Measurements from ENCODE around the gene ZSWIM1. TPM values are rescaled to one million over a fixed set of nuclear protein-coding genes. Genes with fewer than 3 reads are reported as not detected.

ZSWIM1 gene
- total RNA-seq, 5 donors from 2014 or later (not counting 1 experiment from before 2014, with no cell fraction given), result 8.3 to 17.2 (median 14.6) TPM

GRCh38 chr20:45913116-45913515 lies 32.1 kb downstream of the ZSWIM1 start:
- DNase-seq (no peak), ATAC-seq (replicated peaks in 1 of 4) (no peak)
- ChIA-PET CTCF (no interaction called here), POLR2A (no interaction called here)
- H3K36me3 Mint-ChIP-seq, result no peaks in the 10 kb centered on the region
- Histone ChIP-seq H3K4me1 (ENCODE audit: control insufficient read depth in 1 of 2, extremely low read depth in 1 of 2, insufficient read depth in 2 of 2, low read length in 2 of 2) (peaks cover 4 to 21% of the 10 kb centered on the region in 2 experiments), H3K27ac (ENCODE audit: low read length) (no peak overlapping the region), H3K27me3 (replicated peaks in 1 of 2; ENCODE audit: control insufficient read depth in 2 of 2, extremely low read depth in 1 of 2, insufficient read depth in 2 of 2, low read length in 1 of 2) (peaks cover 0 to 57% of the 10 kb centered on the region in 2 experiments), H3K36me3 (ENCODE audit: control insufficient read depth in 2 of 2, extremely low read depth in 1 of 2, insufficient read depth in 1 of 2, low read length in 1 of 2) (no peaks in the 10 kb centered on the region), H3K9me3 (no peaks in the 10 kb centered on the region), H3K4me3 (ENCODE audit: control insufficient read depth in 1 of 2, extremely low read depth in 1 of 2, low read length in 1 of 2) (no peak overlapping the region)
- no peak overlapping the region for H3K4me3 Mint-ChIP-seq
- H3K9me3 Mint-ChIP-seq, result no peaks in the 10 kb centered on the region
- H3K27ac Mint-ChIP-seq, result no peak overlapping the region
- peaks cover 18 to 26% of the 10 kb centered on the region in 2 donors for H3K27me3 Mint-ChIP-seq
- no CpG with 5 or more reads among the region's 5 CpGs for WGBS (ENCODE audit: insufficient coverage)
- peaks cover 9 to 21% (median 18%) of the 10 kb centered on the region in 3 donors for H3K4me1 Mint-ChIP-seq

- Histone ChIP-seq H3K4me1 (ENCODE audit: control insufficient read depth in 1 of 2, extremely low read depth in 1 of 2, insufficient read depth in 2 of 2, low read length in 2 of 2) (no peaks in the 10 kb centered on the region), H3K4me3 (ENCODE audit: control insufficient read depth in 1 of 2, extremely low read depth in 1 of 2, low read length in 1 of 2) (no peak overlapping the region), H3K27me3 (replicated peaks in 1 of 2; ENCODE audit: control insufficient read depth in 2 of 2, extremely low read depth in 1 of 2, insufficient read depth in 2 of 2, low read length in 1 of 2) (peaks cover 0 to 66% of the 10 kb centered on the region in 2 experiments), H3K36me3 (ENCODE audit: control insufficient read depth in 2 of 2, extremely low read depth in 1 of 2, insufficient read depth in 1 of 2, low read length in 1 of 2) (no peaks in the 10 kb centered on the region), H3K27ac (ENCODE audit: low read length) (no peak overlapping the region), H3K9me3 (no peaks in the 10 kb centered on the region)
- no peak overlapping the region for H3K27ac Mint-ChIP-seq
- ATAC-seq (replicated peaks in 1 of 4) (no peak), DNase-seq (no peak)
- no peaks in the 10 kb centered on the region for H3K9me3 Mint-ChIP-seq
- H3K4me3 Mint-ChIP-seq, result no peak overlapping the region
- CTCF ChIA-PET, result no interaction called here
- H3K27me3 Mint-ChIP-seq, result peaks cover 31 to 48% of the 10 kb centered on the region in 2 donors
- WGBS (ENCODE audit: insufficient coverage), result 67% methylated on average over 1 of the region's 5 CpGs
- H3K36me3 Mint-ChIP-seq, result no peaks in the 10 kb centered on the region
- POLR2A ChIA-PET, result no interaction called here
- peaks cover 0 to 1% (median 0%) of the 10 kb centered on the region in 3 donors for H3K4me1 Mint-ChIP-seq
Measured at GRCh38 chr20:45917790-45918141, 36.7 kb downstream of the ZSWIM1 start.

GRCh38 chr20:45918182-45918737 lies 37.2 kb downstream of the ZSWIM1 start:
- Histone ChIP-seq H3K4me1 (ENCODE audit: control insufficient read depth in 1 of 2, extremely low read depth in 1 of 2, insufficient read depth in 2 of 2, low read length in 2 of 2) (no peaks in the 10 kb centered on the region), H3K36me3 (ENCODE audit: control insufficient read depth in 2 of 2, extremely low read depth in 1 of 2, insufficient read depth in 1 of 2, low read length in 1 of 2) (no peaks in the 10 kb centered on the region), H3K27me3 (replicated peaks in 1 of 2; ENCODE audit: control insufficient read depth in 2 of 2, extremely low read depth in 1 of 2, insufficient read depth in 2 of 2, low read length in 1 of 2) (peaks cover 0 to 63% of the 10 kb centered on the region in 2 experiments), H3K9me3 (no peaks in the 10 kb centered on the region), H3K4me3 (ENCODE audit: control insufficient read depth in 1 of 2, extremely low read depth in 1 of 2, low read length in 1 of 2) (no peak overlapping the region), H3K27ac (ENCODE audit: low read length) (no peak overlapping the region)
- no peak for ATAC-seq (replicated peaks in 1 of 4)
- Mint-ChIP-seq H3K27ac (no peak overlapping the region), H3K27me3 (peaks cover 31 to 46% of the 10 kb centered on the region in 2 donors), H3K4me1 (no peaks in the 10 kb centered on the region), H3K9me3 (no peaks in the 10 kb centered on the region), H3K36me3 (no peaks in the 10 kb centered on the region), H3K4me3 (no peak overlapping the region)
- WGBS (ENCODE audit: insufficient coverage), result 92% methylated on average over 2 of the region's 5 CpGs
- no peak for DNase-seq
- ChIA-PET POLR2A (interaction anchor here in 1 of 2 donors (0.5 kb wide), 1 partner anchor 13 kb away, joined by 10 read pairs; no protein-coding TSS in a partner anchor), CTCF (no interaction called here)

- H3K4me1 ChIP-seq (ENCODE audit: control insufficient read depth in 1 of 2, extremely low read depth in 1 of 2, insufficient read depth in 2 of 2, low read length in 2 of 2), result no peaks in the 10 kb centered on the region
- H3K4me3 ChIP-seq (ENCODE audit: control insufficient read depth in 1 of 2, extremely low read depth in 1 of 2, low read length in 1 of 2), result no peak overlapping the region
- ChIA-PET POLR2A (no interaction called here), CTCF (interaction anchor here in 1 of 2 donors (1.0 kb wide), 1 partner anchor 166 kb away, joined by 3 read pairs; no protein-coding TSS in a partner anchor)
- Mint-ChIP-seq H3K4me3 (no peak overlapping the region), H3K36me3 (no peaks in the 10 kb centered on the region), H3K27me3 (peaks cover 31 to 46% of the 10 kb centered on the region in 2 donors), H3K9me3 (no peaks in the 10 kb centered on the region), H3K27ac (no peak overlapping the region), H3K4me1 (no peaks in the 10 kb centered on the region)
- H3K27ac ChIP-seq (ENCODE audit: low read length), result no peak overlapping the region
- peaks cover 0 to 59% of the 10 kb centered on the region in 2 experiments for H3K27me3 ChIP-seq (replicated peaks in 1 of 2; ENCODE audit: control insufficient read depth in 2 of 2, extremely low read depth in 1 of 2, insufficient read depth in 2 of 2, low read length in 1 of 2)
- DNase-seq, result no peak
- WGBS (ENCODE audit: insufficient coverage), result 100% methylated on average over 4 of the region's 12 CpGs
- H3K36me3 ChIP-seq (ENCODE audit: control insufficient read depth in 2 of 2, extremely low read depth in 1 of 2, insufficient read depth in 1 of 2, low read length in 1 of 2), result no peaks in the 10 kb centered on the region
- ATAC-seq (replicated peaks in 1 of 4), result no peak
- no peaks in the 10 kb centered on the region for H3K9me3 ChIP-seq
Measured at GRCh38 chr20:45918779-45919537, 37.9 kb downstream of the ZSWIM1 start.

GRCh38 chr20:45919542-45920399 lies 38.7 kb downstream of the ZSWIM1 start:
- peaks cover 0 to 3% of the 10 kb centered on the region in 2 experiments for H3K4me1 ChIP-seq (ENCODE audit: control insufficient read depth in 1 of 2, extremely low read depth in 1 of 2, insufficient read depth in 2 of 2, low read length in 2 of 2)
- no peaks in the 10 kb centered on the region for H3K9me3 ChIP-seq
- H3K27ac ChIP-seq (ENCODE audit: low read length), result no peak overlapping the region
- WGBS (ENCODE audit: insufficient coverage), result 17% methylated on average over 2 of the region's 11 CpGs
- no peak overlapping the region for H3K4me3 ChIP-seq (ENCODE audit: control insufficient read depth in 1 of 2, extremely low read depth in 1 of 2, low read length in 1 of 2)
- Mint-ChIP-seq H3K4me1 (peaks cover 0 to 5% (median 3%) of the 10 kb centered on the region in 3 donors), H3K4me3 (no peak overlapping the region), H3K27me3 (peaks cover 24 to 41% of the 10 kb centered on the region in 2 donors), H3K9me3 (no peaks in the 10 kb centered on the region), H3K36me3 (no peaks in the 10 kb centered on the region), H3K27ac (no peak overlapping the region)
- DNase-seq (no peak), ATAC-seq (replicated peaks in 1 of 4) (no peak)
- CTCF ChIA-PET, result interaction anchor here in 1 of 2 donors (1.0 kb wide), 1 partner anchor 165 kb away, joined by 3 read pairs; no protein-coding TSS in a partner anchor
- H3K36me3 ChIP-seq (ENCODE audit: control insufficient read depth in 2 of 2, extremely low read depth in 1 of 2, insufficient read depth in 1 of 2, low read length in 1 of 2), result no peaks in the 10 kb centered on the region
- POLR2A ChIA-PET, result no interaction called here
- peaks cover 0 to 56% of the 10 kb centered on the region in 2 experiments for H3K27me3 ChIP-seq (replicated peaks in 1 of 2; ENCODE audit: control insufficient read depth in 2 of 2, extremely low read depth in 1 of 2, insufficient read depth in 2 of 2, low read length in 1 of 2)

Measured in T-cell (primary cell).